T-helper 2 cell treated with Interferon-gamma antibody and Interleukin-4, amounts not matched to agents 100 ng/mL and 5 ng/mL, for 36 hours (primary cell): ENCODE measurements around the gene ADAMTS12. TPM values are rescaled to one million over a fixed set of nuclear protein-coding genes. Genes with fewer than 3 reads are reported as not detected.
"Not testable (repeated sequence)": the region's sequence is repeated elsewhere in the genome, so short reads cannot be mapped to it uniquely, and the experiment has no call there.

Experiments
- intact Hi-C: fragments of 100-400 bp; cut with micrococcal nuclease; formaldehyde crosslinking; loops from one replicate; pipeline ENCODE4 v1.15.1; 2023
- total RNA-seq: library from RNA; stranded (reverse); gene quantifications from 2 replicates; pipeline ENCODE4 v1.2.3, GENCODE V29; 2022

Gene ADAMTS12
- total RNA-seq, 1 donor from 2014 or later: not detected

- intact Hi-C loops: no loop called here
Measured at GRCh38 chr5:33604503-33604902, 287.3 kb downstream of the ADAMTS12 start.

GRCh38 chr5:33601881-33602280, 289.9 kb downstream of the ADAMTS12 start:
- intact Hi-C loops: no loop called here

GRCh38 chr5:33595303-33595702, 296.5 kb downstream of the ADAMTS12 start:
- intact Hi-C loops: no loop called here

GRCh38 chr5:33594006-33594405, 297.8 kb downstream of the ADAMTS12 start:
- intact Hi-C loops: no loop called here

GRCh38 chr5:33592245-33592644, 299.5 kb downstream of the ADAMTS12 start:
- intact Hi-C loops: no loop called here

- intact Hi-C loops: loop anchor here (1.0 to 5.0 kb wide), 3 partner anchors 152 to 382 kb away; no protein-coding TSS in a partner anchor
Measured at GRCh38 chr5:33588654-33589372, 303.0 kb downstream of the ADAMTS12 start.

- intact Hi-C loops: no loop called here
Measured at GRCh38 chr5:33583332-33583731, 308.5 kb downstream of the ADAMTS12 start.

- intact Hi-C loops: no loop called here
Measured at GRCh38 chr5:33582417-33582816, 309.4 kb downstream of the ADAMTS12 start.

GRCh38 chr5:33579789-33580188, 312.0 kb downstream of the ADAMTS12 start:
- intact Hi-C loops: no loop called here

- intact Hi-C loops: no loop called here
Measured at GRCh38 chr5:33579152-33579551, 312.6 kb downstream of the ADAMTS12 start.

GRCh38 chr5:33576726-33577590, 314.8 kb downstream of the ADAMTS12 start:
- intact Hi-C loops: no loop called here

- intact Hi-C loops: no loop called here
Measured at GRCh38 chr5:33565324-33565723, 326.5 kb downstream of the ADAMTS12 start.

GRCh38 chr5:33563983-33564908, 327.5 kb downstream of the ADAMTS12 start:
- intact Hi-C loops: no loop called here

- intact Hi-C loops: no loop called here
Measured at GRCh38 chr5:33563530-33563929, 328.3 kb downstream of the ADAMTS12 start.

GRCh38 chr5:33558489-33558888, 333.3 kb downstream of the ADAMTS12 start:
- intact Hi-C loops: no loop called here

GRCh38 chr5:33557605-33558004, 334.2 kb downstream of the ADAMTS12 start:
- intact Hi-C loops: no loop called here

GRCh38 chr5:33556330-33557328, 335.2 kb downstream of the ADAMTS12 start:
- intact Hi-C loops: no loop called here

- intact Hi-C loops: no loop called here
Measured at GRCh38 chr5:33549982-33550567, 341.7 kb downstream of the ADAMTS12 start.

GRCh38 chr5:33539790-33540189, 352.0 kb downstream of the ADAMTS12 start:
- intact Hi-C loops: not testable (repeated sequence)

GRCh38 chr5:33539212-33539611, 352.6 kb downstream of the ADAMTS12 start:
- intact Hi-C loops: no loop called here
